Ecto neural progenitor cell (in vitro differentiated cells): ENCODE results near the gene ZNF487.
A peak's percentile ranks its signal among the peaks of the same experiment; 100 is the strongest.
"Not testable (repeated sequence)": the region's sequence is repeated elsewhere in the genome, so short reads cannot be mapped to it uniquely, and the experiment has no call there.

ENCODE experiments used
- DNase-seq: peaks from one replicate; pipeline ENCODE4 v3.0.0-alpha.2; 2018; ENCODE audit warnings: low spot score

Gene ZNF487

GRCh38 chr10:43404704-43405084 is 32.2 kb upstream of the ZNF487 start:
- no peak for DNase-seq

GRCh38 chr10:43407148-43407575 is 29.7 kb upstream of the ZNF487 start:
- DNase-seq: peak; percentile 66

GRCh38 chr10:43407576-43408330 is 29.2 kb upstream of the ZNF487 start:
- peak; percentile 80 for DNase-seq

- no peak for DNase-seq
Observed at GRCh38 chr10:43408331-43408709, 28.6 kb upstream of the ZNF487 start.

- peak; percentile 96 for DNase-seq
Observed at GRCh38 chr10:43408710-43409384, 28.1 kb upstream of the ZNF487 start, which contains the start of gene HNRNPF. Gene HNRNPF, minus strand, starts transcription at chr10:43409186. Its CDS starts 21,302 bp downstream, at chr10:43387884.

- no peak for DNase-seq
Observed at GRCh38 chr10:43409385-43410109, 27.4 kb upstream of the ZNF487 start.

- no peak for DNase-seq
Observed at GRCh38 chr10:43410345-43410744, 26.6 kb upstream of the ZNF487 start.

- no peak for DNase-seq
Observed at GRCh38 chr10:43411536-43411935, 25.4 kb upstream of the ZNF487 start.

- DNase-seq: no peak
Observed at GRCh38 chr10:43415544-43415943, 21.4 kb upstream of the ZNF487 start.

- no peak for DNase-seq
Observed at GRCh38 chr10:43417950-43418768, 18.8 kb upstream of the ZNF487 start.

GRCh38 chr10:43419997-43420368 is 16.9 kb upstream of the ZNF487 start:
- no peak for DNase-seq

- peak; percentile 80 for DNase-seq
Observed at GRCh38 chr10:43420369-43421200, 16.3 kb upstream of the ZNF487 start.

- no peak for DNase-seq
Observed at GRCh38 chr10:43421201-43421507, 15.8 kb upstream of the ZNF487 start.

- DNase-seq: no peak
Observed at GRCh38 chr10:43421519-43421918, 15.4 kb upstream of the ZNF487 start.

GRCh38 chr10:43421944-43422343 is 15.0 kb upstream of the ZNF487 start:
- not testable (repeated sequence) for DNase-seq

GRCh38 chr10:43424416-43424815 is 12.5 kb upstream of the ZNF487 start:
- DNase-seq: no peak

- DNase-seq: not testable (repeated sequence)
Observed at GRCh38 chr10:43426476-43426875, 10.4 kb upstream of the ZNF487 start.

GRCh38 chr10:43427166-43427825 is 9.6 kb upstream of the ZNF487 start:
- no peak for DNase-seq

GRCh38 chr10:43430926-43431663 is 5.8 kb upstream of the ZNF487 start:
- DNase-seq: no peak
